OCI-LY7 (cell line): Measurements from ENCODE around the gene QRFP.

Source experiments
- CTCF ChIP-seq: fragments of 200-600 bp; sonication (generic); conservative IDR thresholded peaks from 2 replicates; pipeline ENCODE4 v1.5.1; 2014; ENCODE audit warnings: mild to moderate bottlenecking, antibody characterized with exemption, low read length, moderate library complexity, mixed read lengths
- EZH2phosphoT487 ChIP-seq: fragments of 200-600 bp; sonication (generic); IDR thresholded peaks from 2 replicates; pipeline ENCODE4 v1.6.1; 2018; ENCODE audit warnings: low read depth, borderline replicate concordance, mild to moderate bottlenecking, mixed run types, antibody characterized with exemption, low read length, moderate library complexity, mixed read lengths

GRCh38 chr9:130897848-130898551, 1.4 kb upstream of the QRFP start:
- TF ChIP-seq CTCF: no peak
- no peak for TF ChIP-seq EZH2phosphoT487
